AG04450 (cell line): Measurements from ENCODE around the gene RAI14. TPM values are rescaled to one million over a fixed set of nuclear protein-coding genes. Genes with fewer than 3 reads are reported as not detected.
"Not testable (repeated sequence)": the region's sequence is repeated elsewhere in the genome, so short reads cannot be mapped to it uniquely, and the experiment has no call there.

Source experiments
- CTCF ChIA-PET: fragments of 300-600, 350-600 bp; formaldehyde crosslinking; extraction: SDS; loops from one replicate; lab custom pipeline; 2022; ENCODE audit warnings: antibody characterized with exemption, inconsistent platforms; lab: Charles Lee
- POLR2A ChIA-PET: fragments of 350-600 bp; formaldehyde crosslinking; extraction: SDS; loops from one replicate; lab custom pipeline; 2021; ENCODE audit warnings: antibody characterized with exemption, inconsistent platforms; lab: Yijun Ruan, JAX
- DNase-seq: peaks from one replicate; pipeline ENCODE4 v3.0.0-alpha.2; 2011; ENCODE audit warnings: low read depth, low spot score
- H3K27ac ChIP-seq: one replicate; pipeline ENCODE4 v1.5.1; 2012; ENCODE audit warnings: low read depth, low read length, control low read depth
- H3K27me3 ChIP-seq: one replicate; pipeline ENCODE4 v1.6.0; 2012; ENCODE audit warnings: low read length; ENCODE audit not compliant: control insufficient read depth, insufficient read depth
- H3K4me3 ChIP-seq: 2 replicates; pipeline ENCODE4 v1.5.1; 2011; ENCODE audit warnings: mild to moderate bottlenecking, low read depth, low read length, control low read depth
- H3K9me3 ChIP-seq: 2 replicates; pipeline ENCODE4 v1.5.1; 2012; ENCODE audit warnings: low read length; ENCODE audit not compliant: control insufficient read depth, insufficient read depth
- CTCF ChIP-seq: IDR thresholded peaks from 2 replicates; pipeline ENCODE4 v1.5.1; 2011; ENCODE audit warnings: low read depth, low read length, control low read depth, inconsistent platforms
- polyA plus RNA-seq: library from polyadenylated mRNA; depleted of rRNA; stranded (reverse); fragments of >200 nt; gene quantifications from 2 replicates; pipeline ENCODE4 v1.2.3, GENCODE V29; 2011

RAI14 gene
- polyA plus RNA-seq, 1 experiment, result 162 TPM

GRCh38 chr5:34756781-34757624, 100.9 kb downstream of the RAI14 start:
- H3K27me3 ChIP-seq, result no peaks in the 10 kb centered on the region
- ChIA-PET CTCF (interaction anchor here (2.0 kb wide), 1 partner anchor 271 kb away, joined by 6 read pairs; no protein-coding TSS in a partner anchor), POLR2A (interaction anchor here (0.5 to 0.6 kb wide), 2 partner anchors 11 to 82 kb away, joined by 3 to 5 read pairs; no protein-coding TSS in a partner anchor)
- no peak for TF ChIP-seq CTCF
- H3K4me3 ChIP-seq, result no peak overlapping the region
- no peak overlapping the region for H3K27ac ChIP-seq
- no peaks in the 10 kb centered on the region for H3K9me3 ChIP-seq
- no peak for DNase-seq

- TF ChIP-seq CTCF, result no peak
- H3K27me3 ChIP-seq, result no peaks in the 10 kb centered on the region
- POLR2A ChIA-PET, result no interaction called here
- no peak for DNase-seq
- no peak overlapping the region for H3K4me3 ChIP-seq
- H3K9me3 ChIP-seq, result no peaks in the 10 kb centered on the region
- CTCF ChIA-PET, result no interaction called here
- H3K27ac ChIP-seq, result no peak overlapping the region
Observed at GRCh38 chr5:34758514-34758913, 102.4 kb downstream of the RAI14 start.

- H3K27ac ChIP-seq, H3K27me3 ChIP-seq, POLR2A ChIA-PET, H3K4me3 ChIP-seq, DNase-seq, H3K9me3 ChIP-seq: not testable (repeated sequence)
- CTCF ChIA-PET, result interaction anchor here (1.2 kb wide), 1 partner anchor 274 kb away, joined by 4 read pairs; no protein-coding TSS in a partner anchor
Observed at GRCh38 chr5:34759213-34759612, 103.1 kb downstream of the RAI14 start.

DNA sequence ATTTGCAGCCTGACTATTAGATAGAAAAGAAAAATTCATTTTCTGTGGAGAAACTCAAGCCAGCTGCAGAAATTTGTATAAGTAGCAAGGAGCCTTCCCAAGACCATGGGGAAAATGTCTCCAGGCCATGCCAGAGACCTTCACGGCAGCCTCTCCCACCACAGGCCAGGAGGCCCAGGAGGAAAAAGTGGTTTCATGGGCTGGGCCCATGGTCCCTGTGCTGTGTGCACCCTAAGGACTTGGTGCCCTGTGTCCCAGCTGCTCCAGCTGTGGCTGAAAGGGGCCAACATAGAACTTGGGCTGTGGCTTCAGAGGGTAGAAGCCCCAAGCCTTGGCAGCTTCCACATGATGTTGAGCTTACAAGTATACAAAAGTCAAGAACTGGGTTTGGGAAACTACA, 109.5 kb downstream of the RAI14 start:
- Histone ChIP-seq H3K4me3 (no peak overlapping the region), H3K9me3 (no peaks in the 10 kb centered on the region), H3K27me3 (no peaks in the 10 kb centered on the region), H3K27ac (no peak overlapping the region)
- POLR2A ChIA-PET, result no interaction called here
- CTCF ChIA-PET, result no interaction called here
- DNase-seq, result no peak
- TF ChIP-seq CTCF, result no peak

GRCh38 chr5:34767180-34767579, 111.1 kb downstream of the RAI14 start:
- Histone ChIP-seq H3K27ac (no peak overlapping the region), H3K4me3 (no peak overlapping the region), H3K9me3 (no peaks in the 10 kb centered on the region), H3K27me3 (no peaks in the 10 kb centered on the region)
- no peak for TF ChIP-seq CTCF
- ChIA-PET POLR2A (no interaction called here), CTCF (no interaction called here)
- DNase-seq, result no peak
